ENCODE data around the gene TSSK2. TPM values are rescaled to one million over a fixed set of nuclear protein-coding genes. Genes with fewer than 3 reads are reported as not detected.

Gene TSSK2
- total RNA-seq, 4 donors from 2014 or later: 0.19 to 0.33 (median 0.25) TPM; not detected in 1

GRCh38 chr22:19181786-19182471 is 50.8 kb downstream of the TSSK2 start:
- ATAC-seq (no peak), DNase-seq (no peak)
- Histone ChIP-seq H3K27me3 (no peaks in the 10 kb centered on the region), H3K27ac (peak overlapping the region in 1 of 4 donors; percentile 27), H3K9me3 (no peaks in the 10 kb centered on the region), H3K4me3 (no peak overlapping the region), H3K4me1 (peaks cover under 1 to 15% of the 10 kb centered on the region in 2 donors), H3K36me3 (peaks cover 0 to 59% of the 10 kb centered on the region in 2 donors)
- intact Hi-C loops (cut with DNase I; ENCODE audit: low total_unique reads) (loop anchor here (5.0 kb wide), 1 partner anchor 35 kb away; no protein-coding TSS in a partner anchor), in situ Hi-C loops (cut with MboI; ENCODE audit: low sequenced_read_pairs in 4 of 4) (loop anchor here in 1 of 4 donors (25.0 kb wide), 1 partner anchor 280 kb away; no protein-coding TSS in a partner anchor)
- TF ChIP-seq POLR2A (IDR thresholded peaks at IDR 0.05): no peak
- no peak for TF ChIP-seq CTCF (IDR thresholded peaks at IDR 0.05 in 4 of 5, conservative IDR thresholded peaks at IDR 0.05 in 1 of 5)

Other genes starting within 250 kb of the TSSK2 start
- gene DGCR6, start 225.0 kb upstream of the TSSK2 start, total RNA-seq: 10 to 100 TPM in 3 of 4 donors, 1 to 10 TPM in 1; 8.6 to 33.1 (median 14.9) TPM
- gene PRODH, start 195.0 kb upstream of the TSSK2 start, total RNA-seq: 10 to 100 TPM in 2 of 4 donors, 1 to 10 TPM in 2; 7.1 to 74.9 (median 14.4) TPM
- 10 to 100 TPM; 30.0 to 72.7 (median 43.5) TPM for gene DGCR2, start 8.9 kb upstream of the TSSK2 start, total RNA-seq
- gene ESS2, start 13.3 kb downstream of the TSSK2 start, total RNA-seq: 10 to 100 TPM in 2 of 4 donors, 1 to 10 TPM in 2; 7.5 to 25.3 (median 12.0) TPM
- not detected for gene GSC2, start 19.0 kb downstream of the TSSK2 start, total RNA-seq
- 10 to 100 TPM; 10.5 to 16.6 (median 13.5) TPM for gene SLC25A1, start 47.4 kb downstream of the TSSK2 start, total RNA-seq
- gene CLTCL1, start 160.4 kb downstream of the TSSK2 start, total RNA-seq: 100 to 1,000 TPM; 111 to 311 (median 215) TPM

All from gastrocnemius medialis (tissue), 4 donors.